ENCODE measurements around the gene SEPTIN7.

- TF ChIP-seq CTCF (optimal IDR thresholded peaks at IDR 0.05 in 1 of 3, IDR thresholded peaks at IDR 0.05 in 1 of 3, conservative IDR thresholded peaks at IDR 0.05 in 1 of 3; ENCODE audit: extremely low read depth in 1 of 3, insufficient read depth in 2 of 3, low read length in 3 of 3), result no peak
- TF ChIP-seq EZH2 (IDR thresholded peaks at IDR 0.05; ENCODE audit: low read length), result no peak
Observed at GRCh38 chr7:35773994-35774393, 26.9 kb upstream of the SEPTIN7 start.

Measured in keratinocyte (primary cell).